Stimulated activated naive B cell treated with anti-CD40 and anti-IgM and Interleukin-4, amounts not matched to agents 10 μg/mL and 1 μg/mL and 100 μg/mL, for 72 hours (primary cell): ENCODE results near the gene TGFB3.
"Not testable (repeated sequence)": the region's sequence is repeated elsewhere in the genome, so short reads cannot be mapped to it uniquely, and the experiment has no call there.

Experiments used
- ATAC-seq, 2 donors: fragments of 150-1000 bp; cut with Tn5 transposase; replicated peaks; 2 replicates each; pipeline ENCODE4 v1.10.0; 2021; ENCODE audit warnings: moderate library complexity in 1 of 2
- DNase-seq: peaks from one replicate; pipeline ENCODE4 v3.0.0; 2021
- H3K27ac Mint-ChIP-seq: one replicate; pipeline ENCODE4 v1.8.0; 2022; ENCODE audit warnings: mild to moderate bottlenecking, mixed read lengths
- H3K27me3 Mint-ChIP-seq, 2 donors: one replicate each; pipeline ENCODE4 v1.8.0; 2022; ENCODE audit warnings: mixed read lengths in 2 of 2
- H3K36me3 Mint-ChIP-seq, 2 donors: one replicate each; pipeline ENCODE4 v1.8.0; 2022; ENCODE audit warnings: mixed read lengths in 2 of 2, mild to moderate bottlenecking in 1 of 2
- H3K4me1 Mint-ChIP-seq, 2 donors: one replicate each; pipeline ENCODE4 v1.8.0; 2022; ENCODE audit warnings: mixed read lengths in 2 of 2, mild to moderate bottlenecking in 1 of 2
- H3K4me3 Mint-ChIP-seq, 2 donors: one replicate each; pipeline ENCODE4 v1.8.0; 2022; ENCODE audit warnings: mild to moderate bottlenecking in 2 of 2, mixed read lengths in 2 of 2, moderate library complexity in 1 of 2
- H3K9me3 Mint-ChIP-seq, 2 donors: one replicate each; pipeline ENCODE4 v1.8.0; 2022; ENCODE audit warnings: mixed read lengths in 2 of 2, mild to moderate bottlenecking in 1 of 2

TGFB3 gene

GRCh38 chr14:75981426-75982265, at the start of gene TGFB3:
TSS of gene TGFB3 (minus strand) at chr14:75981995. CDS start at chr14:75980893, 1,102 bp downstream.
- Mint-ChIP-seq H3K4me1 (peaks cover 36 to 58% of the 10 kb centered on the region in 2 donors), H3K27me3 (no peaks in the 10 kb centered on the region), H3K27ac (peak within 1 kb of the TSS; percentile 60), H3K4me3 (peak within 1 kb of the TSS; percentile 81 to 88), H3K9me3 (no peaks in the 10 kb centered on the region), H3K36me3 (no peaks in the 10 kb centered on the region)
- peak; percentile 35 for DNase-seq
- ATAC-seq, result peak; percentile 59 to 64

GRCh38 chr14:76024211-76024907, 42.6 kb upstream of the TGFB3 start:
- DNase-seq (no peak), ATAC-seq (no peak)
- no peaks in the 10 kb centered on the region for H3K27me3 Mint-ChIP-seq
- peaks cover 39 to 59% of the 10 kb centered on the region in 2 donors for H3K36me3 Mint-ChIP-seq
- no peak overlapping the region for H3K27ac Mint-ChIP-seq
- H3K4me3 Mint-ChIP-seq, result no peak overlapping the region
- no peaks in the 10 kb centered on the region for H3K4me1 Mint-ChIP-seq
- H3K9me3 Mint-ChIP-seq, result peaks cover 10 to 14% of the 10 kb centered on the region in 2 donors

GRCh38 chr14:76023757-76024156, 42.0 kb upstream of the TGFB3 start:
- no peaks in the 10 kb centered on the region for H3K4me1 Mint-ChIP-seq
- H3K36me3 Mint-ChIP-seq, result peaks cover 45 to 62% of the 10 kb centered on the region in 2 donors
- H3K9me3 Mint-ChIP-seq, result peaks cover 12 to 20% of the 10 kb centered on the region in 2 donors
- no peak for ATAC-seq
- H3K27me3 Mint-ChIP-seq, result no peaks in the 10 kb centered on the region
- H3K4me3 Mint-ChIP-seq, result no peak overlapping the region
- no peak for DNase-seq
- H3K27ac Mint-ChIP-seq, result no peak overlapping the region

- peaks cover 51 to 63% of the 10 kb centered on the region in 2 donors for H3K36me3 Mint-ChIP-seq
- H3K4me1 Mint-ChIP-seq, result no peaks in the 10 kb centered on the region
- ATAC-seq, result no peak
Measured at GRCh38 chr14:76022991-76023390, 41.2 kb upstream of the TGFB3 start.

GRCh38 chr14:76019676-76020075, 37.9 kb upstream of the TGFB3 start:
- H3K4me3 Mint-ChIP-seq, result no peak overlapping the region
- no peaks in the 10 kb centered on the region for H3K27me3 Mint-ChIP-seq
- DNase-seq (no peak), ATAC-seq (no peak)
- H3K9me3 Mint-ChIP-seq, result peaks cover 19 to 38% of the 10 kb centered on the region in 2 donors
- H3K36me3 Mint-ChIP-seq, result peaks cover 52 to 68% of the 10 kb centered on the region in 2 donors
- H3K4me1 Mint-ChIP-seq, result peaks cover 3 to 12% of the 10 kb centered on the region in 2 donors
- H3K27ac Mint-ChIP-seq, result no peak overlapping the region

More at GRCh38 chr14:76022991-76023390, 41.2 kb upstream of the TGFB3 start:
- Mint-ChIP-seq H3K4me3 (no peak overlapping the region), H3K27me3 (no peaks in the 10 kb centered on the region), H3K27ac (no peak overlapping the region), H3K9me3 (peaks cover 14 to 25% of the 10 kb centered on the region in 2 donors)
- no peak for DNase-seq

- H3K4me1 Mint-ChIP-seq, result peaks cover 3 to 12% of the 10 kb centered on the region in 2 donors
- ATAC-seq (no peak), DNase-seq (no peak)
- H3K27me3 Mint-ChIP-seq, result no peaks in the 10 kb centered on the region
- H3K9me3 Mint-ChIP-seq, result peaks cover 19 to 37% of the 10 kb centered on the region in 2 donors
- no peak overlapping the region for H3K27ac Mint-ChIP-seq
- H3K36me3 Mint-ChIP-seq, result peaks cover 55 to 83% of the 10 kb centered on the region in 2 donors
- H3K4me3 Mint-ChIP-seq, result no peak overlapping the region
Measured at GRCh38 chr14:76015668-76016067, 33.9 kb upstream of the TGFB3 start.

- ATAC-seq (no peak), DNase-seq (no peak)
- peaks cover 3 to 12% of the 10 kb centered on the region in 2 donors for H3K4me1 Mint-ChIP-seq
- H3K9me3 Mint-ChIP-seq, result peaks cover 14 to 33% of the 10 kb centered on the region in 2 donors
- peaks cover 50 to 80% of the 10 kb centered on the region in 2 donors for H3K36me3 Mint-ChIP-seq
- no peaks in the 10 kb centered on the region for H3K27me3 Mint-ChIP-seq
- no peak overlapping the region for H3K27ac Mint-ChIP-seq
- no peak overlapping the region for H3K4me3 Mint-ChIP-seq
Measured at GRCh38 chr14:76015191-76015590, 33.4 kb upstream of the TGFB3 start.

- Mint-ChIP-seq H3K9me3 (peaks cover 2 to 7% of the 10 kb centered on the region in 2 donors), H3K36me3 (peaks cover 26 to 65% of the 10 kb centered on the region in 2 donors), H3K4me3 (no peak overlapping the region), H3K27ac (no peak overlapping the region), H3K27me3 (no peaks in the 10 kb centered on the region), H3K4me1 (peaks cover 3 to 12% of the 10 kb centered on the region in 2 donors)
- DNase-seq (no peak), ATAC-seq (no peak)
Measured at GRCh38 chr14:76012354-76012753, 30.6 kb upstream of the TGFB3 start.

GRCh38 chr14:76011930-76012329, 30.1 kb upstream of the TGFB3 start:
- Mint-ChIP-seq H3K9me3 (peaks cover 0 to 4% of the 10 kb centered on the region in 2 donors), H3K27ac (no peak overlapping the region), H3K27me3 (no peaks in the 10 kb centered on the region), H3K4me3 (no peak overlapping the region), H3K36me3 (peaks cover 26 to 65% of the 10 kb centered on the region in 2 donors), H3K4me1 (peaks cover 3 to 12% of the 10 kb centered on the region in 2 donors)
- ATAC-seq, result no peak
- no peak for DNase-seq

GRCh38 chr14:76009627-76010026, 27.8 kb upstream of the TGFB3 start:
- H3K4me1 Mint-ChIP-seq, DNase-seq, ATAC-seq, H3K27me3 Mint-ChIP-seq, H3K4me3 Mint-ChIP-seq, H3K27ac Mint-ChIP-seq, H3K9me3 Mint-ChIP-seq: not testable (repeated sequence)
- peaks cover 42 to 68% of the 10 kb centered on the region in 2 donors for H3K36me3 Mint-ChIP-seq

GRCh38 chr14:76007852-76008251, 26.1 kb upstream of the TGFB3 start:
- no peak for DNase-seq
- Mint-ChIP-seq H3K27ac (no peak overlapping the region), H3K4me3 (no peak overlapping the region), H3K36me3 (peaks cover 42 to 65% of the 10 kb centered on the region in 2 donors), H3K4me1 (no peaks in the 10 kb centered on the region), H3K27me3 (no peaks in the 10 kb centered on the region), H3K9me3 (peaks cover 11 to 15% of the 10 kb centered on the region in 2 donors)
- no peak for ATAC-seq

GRCh38 chr14:76007379-76007778, 25.6 kb upstream of the TGFB3 start:
- no peak overlapping the region for H3K4me3 Mint-ChIP-seq
- ATAC-seq, result no peak
- peaks cover 44 to 65% of the 10 kb centered on the region in 2 donors for H3K36me3 Mint-ChIP-seq
- no peaks in the 10 kb centered on the region for H3K4me1 Mint-ChIP-seq
- no peak for DNase-seq
- no peaks in the 10 kb centered on the region for H3K27me3 Mint-ChIP-seq
- peaks cover 11 to 19% of the 10 kb centered on the region in 2 donors for H3K9me3 Mint-ChIP-seq
- no peak overlapping the region for H3K27ac Mint-ChIP-seq

- Mint-ChIP-seq H3K4me3 (no peak overlapping the region), H3K27ac (no peak overlapping the region), H3K36me3 (peaks cover 43 to 62% of the 10 kb centered on the region in 2 donors), H3K4me1 (no peaks in the 10 kb centered on the region), H3K9me3 (peaks cover 11 to 21% of the 10 kb centered on the region in 2 donors), H3K27me3 (no peaks in the 10 kb centered on the region)
- DNase-seq (no peak), ATAC-seq (no peak)
Measured at GRCh38 chr14:76006253-76006652, 24.5 kb upstream of the TGFB3 start.

GRCh38 chr14:76002383-76002782, 20.6 kb upstream of the TGFB3 start:
- H3K4me3 Mint-ChIP-seq, result no peak overlapping the region
- H3K27me3 Mint-ChIP-seq, result no peaks in the 10 kb centered on the region
- no peak for DNase-seq
- no peak for ATAC-seq
- H3K27ac Mint-ChIP-seq, result no peak overlapping the region
- peaks cover 48 to 63% of the 10 kb centered on the region in 2 donors for H3K36me3 Mint-ChIP-seq
- H3K9me3 Mint-ChIP-seq, result peaks cover 11 to 21% of the 10 kb centered on the region in 2 donors
- no peaks in the 10 kb centered on the region for H3K4me1 Mint-ChIP-seq
